ENCODE data around the gene KHK. TPM values are rescaled to one million over a fixed set of nuclear protein-coding genes. Genes with fewer than 3 reads are reported as not detected.

Gene KHK
- total RNA-seq, 4 donors from 2014 or later, result 1.8 to 12.0 (median 6.3) TPM

GRCh38 chr2:27076323-27076722 lies 10.2 kb upstream of the KHK start:
- Histone ChIP-seq H3K4me1 (peaks cover 8 to 65% (median 26%) of the 10 kb centered on the region in 4 donors), H3K27ac (peak overlapping the region; percentile 92 to 96 (median 95)), H3K9me3 (no peaks in the 10 kb centered on the region), H3K27me3 (no peaks in the 10 kb centered on the region), H3K36me3 (no peaks in the 10 kb centered on the region), H3K4me3 (no peak overlapping the region)
- 80 to 87% methylated on average over 4 of the region's 4 CpGs for WGBS, 2 donors (ENCODE audit: low coverage in 1 of 2)
- in situ Hi-C loops (cut with MboI; ENCODE audit: low pct_ligation_motif_present in 1 of 4, low pct_unique_long_range_greater_than_20kb in 1 of 4, low sequenced_read_pairs in 3 of 4) (loop anchor here in 3 of 4 donors (25.0 kb wide), 1 partner anchor 114 kb away; the partner anchor contains the start of gene MAPRE3 (in 3 of the 3)), intact Hi-C loops (cut with DNase I; ENCODE audit: low total_unique reads) (no loop called here)
- TF ChIP-seq POLR2AphosphoS5 (IDR thresholded peaks at IDR 0.05) (no peak), POLR2A (IDR thresholded peaks at IDR 0.05) (no peak)
- no peak for DNase-seq

GRCh38 chr2:27077231-27077630 lies 9.3 kb upstream of the KHK start:
- TF ChIP-seq CTCF (IDR thresholded peaks at IDR 0.05) (no peak), POLR2A (IDR thresholded peaks at IDR 0.05) (no peak), EP300 (IDR thresholded peaks at IDR 0.05; ENCODE audit: low read depth) (no peak), POLR2AphosphoS5 (IDR thresholded peaks at IDR 0.05) (no peak)
- intact Hi-C loops (cut with DNase I; ENCODE audit: low total_unique reads) (no loop called here), in situ Hi-C loops (cut with MboI; ENCODE audit: low pct_ligation_motif_present in 1 of 4, low pct_unique_long_range_greater_than_20kb in 1 of 4, low sequenced_read_pairs in 3 of 4) (loop anchor here in 3 of 4 donors (25.0 kb wide), 1 partner anchor 115 kb away; the partner anchor contains the start of gene MAPRE3 (in 3 of the 3))
- DNase-seq, result no peak
- no peak overlapping the region for H3K4me3 ChIP-seq
- H3K36me3 ChIP-seq, result no peaks in the 10 kb centered on the region
- no peaks in the 10 kb centered on the region for H3K9me3 ChIP-seq
- H3K4me1 ChIP-seq, result peaks cover 17 to 72% (median 32%) of the 10 kb centered on the region in 4 donors
- WGBS, 2 donors (ENCODE audit: low coverage in 1 of 2), result 50 to 60% methylated on average over 2 to 7 of the region's 7 CpGs
- H3K27ac ChIP-seq, result peak overlapping the region; percentile 92 to 96 (median 95)
- H3K27me3 ChIP-seq, result no peaks in the 10 kb centered on the region

DNA sequence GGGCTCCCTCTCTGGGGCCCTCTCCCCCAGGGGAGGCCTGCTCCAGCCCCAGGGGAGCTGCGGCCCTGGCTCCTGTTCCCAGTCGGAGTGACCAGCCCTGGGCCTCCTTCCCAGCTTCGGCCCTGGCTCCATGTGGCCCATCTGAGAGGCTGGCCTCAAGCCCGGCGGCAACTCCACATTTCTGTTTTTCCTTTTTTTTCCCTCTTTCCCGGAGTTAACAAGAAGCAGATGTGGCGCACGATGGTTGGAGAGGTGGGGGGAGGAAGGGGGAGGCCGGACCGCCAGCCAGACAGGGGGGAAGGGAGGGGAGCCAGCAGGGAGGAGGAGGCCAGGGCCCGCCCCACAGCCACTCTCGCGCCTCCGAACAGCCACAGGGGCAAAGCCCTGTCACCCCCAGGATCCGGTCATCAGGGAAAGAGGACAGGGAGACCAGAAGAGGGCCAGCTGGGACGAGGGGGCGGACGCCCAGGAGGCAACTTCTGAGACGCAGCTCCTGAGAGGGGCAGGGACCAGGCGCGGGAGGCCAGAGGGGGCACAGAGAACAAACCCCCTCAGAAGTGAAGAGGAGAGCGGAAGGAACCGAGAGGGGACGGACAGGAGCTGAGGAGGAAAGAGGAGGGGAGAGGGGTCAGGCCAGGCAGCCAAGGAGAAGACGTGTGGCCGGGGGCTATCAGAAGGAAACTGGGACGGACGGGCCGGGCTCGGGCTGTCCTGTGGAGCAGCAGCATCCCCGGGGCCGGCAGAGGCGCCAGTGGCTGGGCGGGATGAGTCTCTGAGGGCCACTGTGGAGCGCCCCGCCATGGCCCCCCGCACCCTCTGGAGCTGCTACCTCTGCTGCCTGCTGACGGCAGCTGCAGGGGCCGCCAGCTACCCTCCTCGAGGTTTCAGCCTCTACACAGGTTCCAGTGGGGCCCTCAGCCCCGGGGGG lies 8.0 kb upstream of the KHK start, which contains the start of gene EMILIN1:
Gene EMILIN1, plus strand, starts transcription at position 349 of the 928 bp plus-strand sequence. Its CDS starts 451 bp downstream, at position 800.
- Histone ChIP-seq H3K27me3 (no peaks in the 10 kb centered on the region), H3K4me3 (peak within 1 kb of the TSS; percentile 35 to 60 (median 48)), H3K27ac (peak within 1 kb of the TSS; percentile 92 to 96 (median 95)), H3K9me3 (no peaks in the 10 kb centered on the region), H3K36me3 (no peaks in the 10 kb centered on the region), H3K4me1 (peaks cover 18 to 72% (median 27%) of the 10 kb centered on the region in 4 donors)
- in situ Hi-C loops (cut with MboI; ENCODE audit: low pct_ligation_motif_present in 1 of 4, low pct_unique_long_range_greater_than_20kb in 1 of 4, low sequenced_read_pairs in 3 of 4) (loop anchor here in 3 of 4 donors (25.0 kb wide), 1 partner anchor 116 kb away; the partner anchor contains the start of gene MAPRE3 (in 3 of the 3)), intact Hi-C loops (cut with DNase I; ENCODE audit: low total_unique reads) (no loop called here)
- TF ChIP-seq EP300 (IDR thresholded peaks at IDR 0.05; ENCODE audit: low read depth) (no peak), POLR2A (IDR thresholded peaks at IDR 0.05) (peak; percentile 47), CTCF (IDR thresholded peaks at IDR 0.05) (no peak), POLR2AphosphoS5 (IDR thresholded peaks at IDR 0.05) (peak; percentile 57 to 75 (median 63))
- WGBS, 2 donors (ENCODE audit: low coverage in 1 of 2), result 49 to 82% methylated on average over 6 to 38 of the region's 41 CpGs
- peak; percentile 73 for DNase-seq

GRCh38 chr2:27079233-27080139 lies 7.1 kb upstream of the KHK start:
- Histone ChIP-seq H3K9me3 (no peaks in the 10 kb centered on the region), H3K4me1 (peaks cover 18 to 69% (median 24%) of the 10 kb centered on the region in 4 donors), H3K27ac (peak overlapping the region; percentile 92 to 96 (median 95)), H3K36me3 (no peaks in the 10 kb centered on the region), H3K27me3 (no peaks in the 10 kb centered on the region), H3K4me3 (peak overlapping the region; percentile 35 to 60 (median 48))
- TF ChIP-seq CTCF (IDR thresholded peaks at IDR 0.05), result no peak
- in situ Hi-C loops (cut with MboI; ENCODE audit: low pct_ligation_motif_present in 1 of 4, low pct_unique_long_range_greater_than_20kb in 1 of 4, low sequenced_read_pairs in 3 of 4), result loop anchor here (10.0 to 25.0 kb wide), 2 partner anchors 115 to 117 kb away; partner anchors contain the start of gene MAPRE3 (in 3 of the 4)
- intact Hi-C loops (cut with DNase I; ENCODE audit: low total_unique reads), result no loop called here
- WGBS, 2 donors (ENCODE audit: low coverage in 1 of 2), result 60% methylated on average over 13 of the region's 14 CpGs; no CpG with 5 or more reads in 1 of the 2 donors
- no peak for DNase-seq
